ENCODE results near the gene OR6N2. TPM values are rescaled to one million over a fixed set of nuclear protein-coding genes. Genes with fewer than 3 reads are reported as not detected.

The OR6N2 gene
- total RNA-seq, 1 donor from 2014 or later: not detected

- H3K4me3 ChIP-seq (ENCODE audit: low read depth, low read length): no peak overlapping the region
- no peaks in the 10 kb centered on the region for H3K27me3 ChIP-seq (ENCODE audit: control insufficient read depth, insufficient read depth, low read length)
- no peaks in the 10 kb centered on the region for H3K36me3 ChIP-seq (ENCODE audit: control insufficient read depth, insufficient read depth, low read length)
- TF ChIP-seq CTCF (IDR thresholded peaks at IDR 0.05; ENCODE audit: insufficient read depth, low read length, poor library complexity, severe bottlenecking): no peak
- DNase-seq (ENCODE audit: low read depth): no peak
These were observed 28.8 kb downstream of the OR6N2 start for GRCh38 chr1:158752155-158752712.

- Histone ChIP-seq H3K4me3 (ENCODE audit: low read depth, low read length) (no peak overlapping the region), H3K27me3 (ENCODE audit: control insufficient read depth, insufficient read depth, low read length) (no peaks in the 10 kb centered on the region), H3K36me3 (ENCODE audit: control insufficient read depth, insufficient read depth, low read length) (no peaks in the 10 kb centered on the region)
- no peak for DNase-seq (ENCODE audit: low read depth)
- TF ChIP-seq CTCF (IDR thresholded peaks at IDR 0.05; ENCODE audit: insufficient read depth, low read length, poor library complexity, severe bottlenecking): no peak
These were observed 45.2 kb downstream of the OR6N2 start for GRCh38 chr1:158735848-158736247.

GRCh38 chr1:158732524-158732923 is 48.5 kb downstream of the OR6N2 start:
- Histone ChIP-seq H3K27me3 (ENCODE audit: control insufficient read depth, insufficient read depth, low read length) (no peaks in the 10 kb centered on the region), H3K36me3 (ENCODE audit: control insufficient read depth, insufficient read depth, low read length) (no peaks in the 10 kb centered on the region), H3K4me3 (ENCODE audit: low read depth, low read length) (no peak overlapping the region)
- DNase-seq (ENCODE audit: low read depth): no peak
- TF ChIP-seq CTCF (IDR thresholded peaks at IDR 0.05; ENCODE audit: insufficient read depth, low read length, poor library complexity, severe bottlenecking): no peak

- DNase-seq (ENCODE audit: low read depth): no peak
- no peak for TF ChIP-seq CTCF (IDR thresholded peaks at IDR 0.05; ENCODE audit: insufficient read depth, low read length, poor library complexity, severe bottlenecking)
- H3K36me3 ChIP-seq (ENCODE audit: control insufficient read depth, insufficient read depth, low read length): no peaks in the 10 kb centered on the region
- no peaks in the 10 kb centered on the region for H3K27me3 ChIP-seq (ENCODE audit: control insufficient read depth, insufficient read depth, low read length)
- no peak overlapping the region for H3K4me3 ChIP-seq (ENCODE audit: low read depth, low read length)
These were observed 49.3 kb downstream of the OR6N2 start for GRCh38 chr1:158731707-158732106.

- no peak for DNase-seq (ENCODE audit: low read depth)
- no peaks in the 10 kb centered on the region for H3K36me3 ChIP-seq (ENCODE audit: control insufficient read depth, insufficient read depth, low read length)
- TF ChIP-seq CTCF (IDR thresholded peaks at IDR 0.05; ENCODE audit: insufficient read depth, low read length, poor library complexity, severe bottlenecking): no peak
- H3K27me3 ChIP-seq (ENCODE audit: control insufficient read depth, insufficient read depth, low read length): no peaks in the 10 kb centered on the region
- H3K4me3 ChIP-seq (ENCODE audit: low read depth, low read length): no peak overlapping the region
These were observed 50.6 kb downstream of the OR6N2 start for GRCh38 chr1:158730453-158730852.

- peaks cover 2% of the 10 kb centered on the region for H3K27me3 ChIP-seq (ENCODE audit: control insufficient read depth, insufficient read depth, low read length)
- TF ChIP-seq CTCF (IDR thresholded peaks at IDR 0.05; ENCODE audit: insufficient read depth, low read length, poor library complexity, severe bottlenecking): no peak
- no peak for DNase-seq (ENCODE audit: low read depth)
- H3K4me3 ChIP-seq (ENCODE audit: low read depth, low read length): no peak overlapping the region
- H3K36me3 ChIP-seq (ENCODE audit: control insufficient read depth, insufficient read depth, low read length): no peaks in the 10 kb centered on the region
These were observed 52.3 kb downstream of the OR6N2 start for GRCh38 chr1:158728510-158729225.

Data from kidney epithelial cell (primary cell).